Progenitor cell of endocrine pancreas (in vitro differentiated cells): ENCODE data around the gene TCERG1L. TPM values are rescaled to one million over a fixed set of nuclear protein-coding genes. Genes with fewer than 3 reads are reported as not detected.

Source experiments
- DNase-seq: peaks from one replicate; pipeline ENCODE4 v3.0.0; 2021; ENCODE audit warnings: low spot score; ENCODE audit not compliant: unreplicated experiment
- H3K27ac Mint-ChIP-seq: 2 replicates; pipeline ENCODE4 v1.8.0; 2021; ENCODE audit warnings: mild to moderate bottlenecking, moderate library complexity, mixed read lengths
- H3K27me3 Mint-ChIP-seq: 2 replicates; pipeline ENCODE4 v1.8.0; 2021; ENCODE audit warnings: mixed read lengths
- H3K36me3 Mint-ChIP-seq: 2 replicates; pipeline ENCODE4 v1.8.0; 2022; ENCODE audit warnings: mixed read lengths; ENCODE audit not compliant: insufficient read depth
- H3K4me1 Mint-ChIP-seq: 2 replicates; pipeline ENCODE4 v1.8.0; 2021; ENCODE audit warnings: low read depth, mixed read lengths
- H3K4me3 Mint-ChIP-seq: 2 replicates; pipeline ENCODE4 v1.8.0; 2021; ENCODE audit warnings: low read depth, mild to moderate bottlenecking, moderate library complexity, mixed read lengths
- H3K9me3 Mint-ChIP-seq: 2 replicates; pipeline ENCODE4 v1.8.0; 2021; ENCODE audit warnings: low read depth, mixed read lengths
- total RNA-seq: library from RNA; stranded (reverse); gene quantifications from 2 replicates; pipeline ENCODE4 v1.2.1, GENCODE V29; 2021
- TF ChIP-seq, protein P1 (sequence below): fragments of 200-600 bp; sonication (generic); IDR thresholded peaks from one replicate; pipeline ENCODE4 v1.5.0; 2021; ENCODE audit warnings: antibody characterized with exemption, mild to moderate bottlenecking; ENCODE audit not compliant: unreplicated experiment

The TCERG1L gene
- total RNA-seq, 1 donor from 2014 or later = 0.53 TPM

DNA sequence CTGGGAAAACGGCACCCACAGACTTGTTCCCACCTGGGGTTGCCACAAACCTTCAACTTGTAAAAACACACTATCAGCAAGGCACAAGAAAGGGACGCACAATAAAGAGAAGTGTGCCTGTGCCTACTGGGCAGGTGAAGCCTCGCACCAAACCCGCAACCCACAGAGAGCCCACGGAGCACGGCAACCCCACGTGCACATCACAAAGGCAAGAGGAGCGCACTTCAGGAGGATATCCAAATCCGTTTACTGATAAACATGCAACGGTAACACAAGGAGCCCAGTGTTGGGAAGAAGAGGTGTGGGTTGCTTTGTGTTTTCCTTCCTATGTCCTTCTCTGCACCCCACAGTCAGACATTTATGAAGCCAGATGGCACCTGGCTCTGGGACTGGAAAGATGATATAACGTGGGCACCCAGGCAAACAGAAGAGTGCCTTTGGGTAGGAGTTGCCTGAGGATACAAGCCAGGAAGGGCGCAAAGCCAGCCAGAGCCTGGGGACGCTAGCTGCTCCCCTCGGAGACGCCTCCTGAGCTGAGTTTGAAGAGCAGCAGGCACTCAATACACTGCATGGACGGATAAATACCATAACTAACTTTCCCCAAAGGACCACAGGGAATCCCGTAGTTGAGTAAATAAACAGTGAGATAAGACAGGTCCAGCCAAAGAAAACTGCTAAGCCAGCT lies 41.6 kb downstream of the TCERG1L start:
- TF ChIP-seq, protein P1, sequence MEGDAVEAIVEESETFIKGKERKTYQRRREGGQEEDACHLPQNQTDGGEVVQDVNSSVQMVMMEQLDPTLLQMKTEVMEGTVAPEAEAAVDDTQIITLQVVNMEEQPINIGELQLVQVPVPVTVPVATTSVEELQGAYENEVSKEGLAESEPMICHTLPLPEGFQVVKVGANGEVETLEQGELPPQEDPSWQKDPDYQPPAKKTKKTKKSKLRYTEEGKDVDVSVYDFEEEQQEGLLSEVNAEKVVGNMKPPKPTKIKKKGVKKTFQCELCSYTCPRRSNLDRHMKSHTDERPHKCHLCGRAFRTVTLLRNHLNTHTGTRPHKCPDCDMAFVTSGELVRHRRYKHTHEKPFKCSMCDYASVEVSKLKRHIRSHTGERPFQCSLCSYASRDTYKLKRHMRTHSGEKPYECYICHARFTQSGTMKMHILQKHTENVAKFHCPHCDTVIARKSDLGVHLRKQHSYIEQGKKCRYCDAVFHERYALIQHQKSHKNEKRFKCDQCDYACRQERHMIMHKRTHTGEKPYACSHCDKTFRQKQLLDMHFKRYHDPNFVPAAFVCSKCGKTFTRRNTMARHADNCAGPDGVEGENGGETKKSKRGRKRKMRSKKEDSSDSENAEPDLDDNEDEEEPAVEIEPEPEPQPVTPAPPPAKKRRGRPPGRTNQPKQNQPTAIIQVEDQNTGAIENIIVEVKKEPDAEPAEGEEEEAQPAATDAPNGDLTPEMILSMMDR = no peak
- Mint-ChIP-seq H3K27me3 (peaks cover 36% of the 10 kb centered on the region), H3K4me1 (peaks cover 10% of the 10 kb centered on the region), H3K36me3 (no peaks in the 10 kb centered on the region), H3K4me3 (no peak overlapping the region), H3K27ac (no peak overlapping the region), H3K9me3 (no peaks in the 10 kb centered on the region)
- DNase-seq = no peak

DNA sequence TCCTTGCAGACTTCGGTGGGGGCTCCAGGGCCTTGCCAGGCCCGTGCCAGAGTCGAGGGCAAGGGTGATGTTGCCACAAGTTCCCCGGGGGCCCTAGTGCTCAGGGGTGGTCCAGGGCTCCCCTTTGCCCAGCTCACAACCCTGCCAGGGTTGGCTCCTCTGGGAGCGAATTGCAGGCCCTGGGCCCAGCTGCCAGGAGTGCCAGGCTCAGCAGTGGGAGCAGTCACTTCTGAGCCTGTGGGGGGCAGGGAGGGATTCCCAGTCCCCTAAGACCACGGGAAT lies 43.8 kb downstream of the TCERG1L start:
- no peak overlapping the region for H3K4me3 Mint-ChIP-seq
- peaks cover 33% of the 10 kb centered on the region for H3K27me3 Mint-ChIP-seq
- no peak overlapping the region for H3K27ac Mint-ChIP-seq
- TF ChIP-seq, protein P1 = no peak
- no peaks in the 10 kb centered on the region for H3K36me3 Mint-ChIP-seq
- no peaks in the 10 kb centered on the region for H3K9me3 Mint-ChIP-seq
- H3K4me1 Mint-ChIP-seq = peaks cover 10% of the 10 kb centered on the region
- DNase-seq = no peak

DNA sequence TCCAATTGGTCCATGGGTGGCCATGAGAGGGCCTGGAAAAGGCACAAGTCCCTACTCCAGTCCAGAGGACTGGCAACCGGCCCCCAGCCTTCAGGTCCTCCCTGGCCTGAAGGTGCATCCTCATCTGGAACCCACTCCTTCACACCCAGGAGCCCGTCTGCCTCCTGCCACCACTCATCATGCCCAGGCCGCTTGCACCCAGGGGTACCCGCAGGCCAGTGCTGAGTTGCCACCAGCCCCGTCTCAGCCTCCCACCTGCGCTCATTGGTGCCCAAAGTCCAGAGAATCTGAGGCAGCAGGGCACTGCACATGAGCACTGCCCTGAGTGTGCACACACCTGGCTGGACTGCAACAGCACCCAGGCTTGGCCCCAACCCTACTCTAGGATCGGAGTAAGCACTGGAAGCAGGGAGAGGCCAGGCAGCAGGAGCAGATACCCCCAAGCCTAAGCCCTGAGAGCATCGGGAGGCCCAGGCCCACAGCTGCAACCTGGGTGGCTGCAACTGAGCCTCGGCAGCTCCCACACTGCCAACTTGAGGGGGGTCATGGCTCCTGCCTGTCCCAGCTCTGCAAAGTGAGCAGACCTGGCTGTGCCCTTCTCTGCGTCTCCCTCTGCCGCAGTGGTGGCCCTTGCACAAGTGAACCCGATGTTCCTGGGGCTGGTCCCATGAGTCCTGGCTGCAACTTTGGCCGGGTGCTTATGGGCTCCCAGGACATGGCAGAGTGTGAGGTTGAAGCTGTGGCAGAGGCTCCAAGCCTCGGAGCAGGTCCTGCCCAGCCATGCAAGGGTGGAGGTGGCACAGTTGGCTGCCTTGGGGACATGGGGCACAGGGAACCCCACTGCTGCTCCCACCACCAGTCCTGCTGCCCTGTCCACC lies 44.3 kb downstream of the TCERG1L start:
- H3K4me3 Mint-ChIP-seq = no peak overlapping the region
- peaks cover 33% of the 10 kb centered on the region for H3K27me3 Mint-ChIP-seq
- no peaks in the 10 kb centered on the region for H3K9me3 Mint-ChIP-seq
- TF ChIP-seq, protein P1 = no peak
- H3K4me1 Mint-ChIP-seq = peaks cover 10% of the 10 kb centered on the region
- no peak for DNase-seq
- no peak overlapping the region for H3K27ac Mint-ChIP-seq
- H3K36me3 Mint-ChIP-seq = no peaks in the 10 kb centered on the region

DNA sequence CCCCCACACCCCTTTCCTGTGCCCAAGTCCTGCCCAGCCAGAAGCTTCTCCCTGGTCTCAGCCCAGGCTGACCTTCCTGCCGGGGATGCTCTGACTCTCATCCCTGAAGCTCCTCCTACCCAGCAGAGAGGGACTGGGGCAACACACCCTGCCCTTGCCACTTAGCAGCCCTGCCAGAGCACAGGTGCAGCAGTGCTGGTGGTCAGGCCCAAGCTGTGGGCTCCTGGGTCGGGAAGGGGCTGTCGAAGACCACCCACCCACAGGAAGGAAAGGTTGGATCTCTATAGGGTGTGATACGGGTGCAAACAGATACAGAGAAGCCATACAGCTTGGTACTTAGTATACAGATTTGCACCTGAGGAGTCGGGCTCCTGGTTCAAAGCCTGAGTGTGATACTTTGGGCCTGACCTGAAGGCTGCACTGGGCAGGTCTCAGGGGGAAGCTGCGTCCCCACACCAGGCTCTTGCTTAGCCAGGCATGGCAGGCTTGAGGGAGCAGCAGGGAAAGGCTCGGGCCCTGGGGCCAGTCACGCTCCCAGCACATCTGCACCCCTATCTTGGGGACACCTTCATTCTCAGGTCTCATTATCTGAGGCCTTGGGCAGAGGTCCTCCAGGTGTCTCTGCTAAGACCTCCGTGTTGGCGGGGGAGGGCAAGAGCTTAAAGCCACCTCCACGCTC lies 47.3 kb downstream of the TCERG1L start:
- TF ChIP-seq, protein P1 = no peak
- H3K27me3 Mint-ChIP-seq = peaks cover 28% of the 10 kb centered on the region
- H3K4me1 Mint-ChIP-seq = no peaks in the 10 kb centered on the region
- no peaks in the 10 kb centered on the region for H3K36me3 Mint-ChIP-seq
- no peak overlapping the region for H3K27ac Mint-ChIP-seq
- H3K4me3 Mint-ChIP-seq = no peak overlapping the region
- DNase-seq = no peak
- H3K9me3 Mint-ChIP-seq = no peaks in the 10 kb centered on the region

DNA sequence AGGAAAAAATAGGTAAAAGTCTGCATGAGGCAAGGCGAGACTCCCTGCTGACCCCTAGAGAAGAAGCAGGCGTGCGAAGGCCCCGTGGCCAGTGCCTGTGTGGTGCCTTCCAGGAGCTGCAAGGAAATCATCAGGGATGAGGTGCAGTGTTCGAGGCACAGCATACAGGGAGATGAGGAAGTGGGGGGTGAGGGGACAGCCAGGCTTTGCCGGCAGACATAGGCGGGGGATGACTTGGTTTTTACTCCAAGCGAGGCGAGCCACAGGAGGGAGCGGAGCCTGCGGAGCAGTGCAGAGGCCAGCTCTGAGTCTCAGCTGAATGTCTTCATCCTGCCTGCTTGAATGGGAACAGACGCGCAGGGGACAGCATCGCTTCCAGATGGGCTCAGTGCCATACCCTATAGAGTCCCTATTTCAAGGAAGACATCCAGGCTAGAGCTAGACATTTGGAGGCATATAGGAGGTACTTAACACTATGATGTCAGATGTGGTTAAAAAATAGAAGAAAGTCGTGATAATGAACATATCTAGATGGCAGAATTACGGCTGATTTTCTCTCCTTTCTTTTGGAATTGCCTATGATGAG lies 49.5 kb downstream of the TCERG1L start:
- Mint-ChIP-seq H3K36me3 (no peaks in the 10 kb centered on the region), H3K27ac (no peak overlapping the region), H3K4me1 (no peaks in the 10 kb centered on the region), H3K27me3 (peaks cover 21% of the 10 kb centered on the region), H3K9me3 (no peaks in the 10 kb centered on the region), H3K4me3 (no peak overlapping the region)
- no peak for DNase-seq
- TF ChIP-seq, protein P1 = no peak
